OCI-LY1 (cell line): ENCODE results near the gene TEK.

Experiments used
- H2AFZ ChIP-seq: fragments of 200-600 bp; sonication (generic), shearing (Covaris generic); 2 replicates; pipeline ENCODE4 v1.6.0; 2014; ENCODE audit warnings: antibody characterized with exemption, mild to moderate bottlenecking, low read length
- H3F3A ChIP-seq: fragments of 200-600 bp; sonication (generic), shearing (Covaris generic); 2 replicates; pipeline ENCODE4 v1.6.0; 2014; ENCODE audit warnings: mild to moderate bottlenecking, antibody characterized with exemption, low read length, moderate library complexity; ENCODE audit not compliant: insufficient read depth
- H3K27ac ChIP-seq: fragments of 200-600 bp; sonication (generic); 2 replicates; pipeline ENCODE4 v1.5.1; 2014; ENCODE audit warnings: low read length, mixed run types, mild to moderate bottlenecking, low read depth; ENCODE audit not compliant: poor library complexity, severe bottlenecking
- H3K27me3 ChIP-seq: fragments of 200-600 bp; sonication (generic); 2 replicates; pipeline ENCODE4 v1.6.0; 2014; ENCODE audit warnings: antibody characterized with exemption, mild to moderate bottlenecking, low read length, moderate library complexity; ENCODE audit not compliant: insufficient read depth
- H3K36me3 ChIP-seq: fragments of 200-600 bp; sonication (generic); 2 replicates; pipeline ENCODE4 v1.6.1; 2014; ENCODE audit warnings: mild to moderate bottlenecking, antibody characterized with exemption, low read length, moderate library complexity, mixed read lengths; ENCODE audit not compliant: insufficient read depth
- H3K4me1 ChIP-seq: fragments of 200-600 bp; sonication (generic); 2 replicates; pipeline ENCODE4 v1.5.1; 2014; ENCODE audit warnings: mild to moderate bottlenecking, low read length, moderate library complexity; ENCODE audit not compliant: insufficient read depth, severe bottlenecking
- H3K4me2 ChIP-seq: fragments of 200-600 bp; sonication (generic), shearing (Covaris generic); 2 replicates; pipeline ENCODE4 v1.6.1; 2014; ENCODE audit warnings: low read length
- H3K4me3 ChIP-seq: fragments of 200-600 bp; sonication (generic); 2 replicates; pipeline ENCODE4 v1.5.1; 2014; ENCODE audit warnings: low read length, low read depth, mild to moderate bottlenecking, mixed read lengths; ENCODE audit not compliant: poor library complexity, severe bottlenecking
- H3K79me2 ChIP-seq: fragments of 200-600 bp; shearing (Covaris generic); 2 replicates; pipeline ENCODE4 v1.6.1; 2016; ENCODE audit warnings: mixed run types, low read length, mixed read lengths; ENCODE audit not compliant: insufficient read depth
- H3K9ac ChIP-seq: fragments of 200-600 bp; sonication (generic), shearing (Covaris generic); 2 replicates; pipeline ENCODE4 v1.6.1; 2014; ENCODE audit warnings: mild to moderate bottlenecking, low read length, mixed read lengths
- H3K9me2 ChIP-seq: fragments of 200-600 bp; sonication (generic), shearing (Covaris generic); 2 replicates; pipeline ENCODE4 v1.6.1; 2014; ENCODE audit warnings: low read depth, mild to moderate bottlenecking, low read length, mixed read lengths
- H3K9me3 ChIP-seq: fragments of 200-600 bp; shearing (Covaris generic); 2 replicates; pipeline ENCODE4 v1.6.1; 2014; ENCODE audit warnings: low read length, mixed read lengths
- H4K20me1 ChIP-seq: fragments of 200-600 bp; sonication (generic), shearing (Covaris generic); 2 replicates; pipeline ENCODE4 v1.6.0; 2016; ENCODE audit warnings: mild to moderate bottlenecking, low read length; ENCODE audit not compliant: insufficient read depth
- CTCF ChIP-seq: fragments of 200-600 bp; sonication (generic), shearing (Covaris generic); IDR thresholded peaks from 2 replicates; pipeline ENCODE4 v1.5.1; 2017; ENCODE audit warnings: mild to moderate bottlenecking, antibody characterized with exemption, low read length, moderate library complexity, mixed read lengths
- EZH2 ChIP-seq: fragments of 200-600 bp; sonication (generic), shearing (Covaris generic); IDR thresholded peaks from 2 replicates; pipeline ENCODE4 v1.8.0; 2017; ENCODE audit warnings: borderline replicate concordance, mixed run types, mild to moderate bottlenecking, antibody characterized with exemption, low read length, moderate library complexity, mixed read lengths

Gene TEK

GRCh38 chr9:27118916-27119315 is 9.9 kb downstream of the TEK start:
- Histone ChIP-seq H3K9me2 (no peaks in the 10 kb centered on the region), H3K4me1 (no peaks in the 10 kb centered on the region), H2AFZ (no peak overlapping the region), H3K79me2 (no peaks in the 10 kb centered on the region), H4K20me1 (no peaks in the 10 kb centered on the region), H3K9me3 (no peaks in the 10 kb centered on the region), H3F3A (no peaks in the 10 kb centered on the region), H3K4me3 (no peak overlapping the region), H3K9ac (no peak overlapping the region), H3K27me3 (no peaks in the 10 kb centered on the region), H3K36me3 (no peaks in the 10 kb centered on the region), H3K27ac (no peak overlapping the region), H3K4me2 (no peak overlapping the region)
- TF ChIP-seq EZH2 (no peak), CTCF (no peak)

GRCh38 chr9:27124151-27124550 is 15.1 kb downstream of the TEK start:
- Histone ChIP-seq H3K4me3 (no peak overlapping the region), H4K20me1 (no peaks in the 10 kb centered on the region), H3K4me1 (no peaks in the 10 kb centered on the region), H3K27me3 (no peaks in the 10 kb centered on the region), H3K36me3 (no peaks in the 10 kb centered on the region), H2AFZ (no peak overlapping the region), H3K9ac (no peak overlapping the region), H3K79me2 (no peaks in the 10 kb centered on the region), H3K4me2 (no peak overlapping the region), H3K9me2 (no peaks in the 10 kb centered on the region), H3K27ac (no peak overlapping the region), H3K9me3 (no peaks in the 10 kb centered on the region), H3F3A (no peaks in the 10 kb centered on the region)
- TF ChIP-seq CTCF (no peak), EZH2 (no peak)

- Histone ChIP-seq H3K9me2 (no peaks in the 10 kb centered on the region), H3K36me3 (no peaks in the 10 kb centered on the region), H3K79me2 (no peaks in the 10 kb centered on the region), H3K4me1 (no peaks in the 10 kb centered on the region), H4K20me1 (no peaks in the 10 kb centered on the region), H3K27ac (no peak overlapping the region), H3F3A (no peaks in the 10 kb centered on the region), H3K4me3 (no peak overlapping the region), H3K9ac (no peak overlapping the region), H2AFZ (no peak overlapping the region), H3K9me3 (no peaks in the 10 kb centered on the region), H3K4me2 (no peak overlapping the region), H3K27me3 (no peaks in the 10 kb centered on the region)
- TF ChIP-seq EZH2 (no peak), CTCF (no peak)
These were observed 16.0 kb downstream of the TEK start for GRCh38 chr9:27125030-27125429.
